ENCODE data around the gene ADAP1.

DNA sequence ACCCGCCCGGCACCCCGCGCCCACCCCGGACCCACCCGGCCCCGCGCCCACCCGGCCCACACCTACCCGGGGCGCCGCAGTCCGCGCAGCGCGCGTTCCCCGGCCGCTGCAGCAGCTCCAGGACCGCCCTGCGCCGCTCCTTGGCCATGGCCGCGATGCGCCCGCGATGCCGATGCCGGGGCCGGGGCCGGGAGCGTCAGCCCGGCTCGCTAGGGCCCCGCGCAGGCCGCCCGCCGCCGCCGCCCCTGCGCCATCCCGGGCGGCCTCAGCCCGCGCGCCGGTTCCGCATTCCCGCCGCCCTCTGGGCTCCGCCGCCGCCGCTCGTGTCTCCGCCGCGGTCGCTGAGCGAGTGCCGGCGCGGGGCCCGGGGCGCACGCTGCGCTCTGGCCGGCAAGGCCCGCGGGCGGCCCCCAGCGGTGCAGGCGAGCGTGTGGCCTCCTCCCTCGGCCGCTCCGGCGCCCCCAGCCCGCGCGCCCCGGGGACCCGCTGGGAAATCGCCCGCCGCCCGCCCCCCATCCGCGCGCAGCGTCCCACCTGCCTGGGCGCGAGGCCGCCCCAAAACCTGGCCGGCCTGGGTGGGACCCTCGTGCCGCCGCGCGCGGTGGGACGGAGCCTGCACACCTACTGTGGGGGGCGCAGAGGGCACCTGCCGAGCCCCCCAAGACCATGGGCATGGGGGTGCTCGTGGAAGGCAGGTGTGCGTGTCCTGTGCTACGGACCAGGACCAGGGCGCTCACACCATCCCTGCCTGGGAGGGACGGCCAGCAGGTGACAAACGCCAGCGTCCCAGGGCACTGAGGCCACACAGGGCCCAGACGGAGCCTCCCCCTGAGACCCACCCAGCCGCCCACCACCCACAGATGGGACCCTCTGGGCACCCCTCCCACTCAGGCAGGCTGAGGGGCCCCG, at the start of gene ADAP1:
- TF ChIP-seq, protein P1, sequence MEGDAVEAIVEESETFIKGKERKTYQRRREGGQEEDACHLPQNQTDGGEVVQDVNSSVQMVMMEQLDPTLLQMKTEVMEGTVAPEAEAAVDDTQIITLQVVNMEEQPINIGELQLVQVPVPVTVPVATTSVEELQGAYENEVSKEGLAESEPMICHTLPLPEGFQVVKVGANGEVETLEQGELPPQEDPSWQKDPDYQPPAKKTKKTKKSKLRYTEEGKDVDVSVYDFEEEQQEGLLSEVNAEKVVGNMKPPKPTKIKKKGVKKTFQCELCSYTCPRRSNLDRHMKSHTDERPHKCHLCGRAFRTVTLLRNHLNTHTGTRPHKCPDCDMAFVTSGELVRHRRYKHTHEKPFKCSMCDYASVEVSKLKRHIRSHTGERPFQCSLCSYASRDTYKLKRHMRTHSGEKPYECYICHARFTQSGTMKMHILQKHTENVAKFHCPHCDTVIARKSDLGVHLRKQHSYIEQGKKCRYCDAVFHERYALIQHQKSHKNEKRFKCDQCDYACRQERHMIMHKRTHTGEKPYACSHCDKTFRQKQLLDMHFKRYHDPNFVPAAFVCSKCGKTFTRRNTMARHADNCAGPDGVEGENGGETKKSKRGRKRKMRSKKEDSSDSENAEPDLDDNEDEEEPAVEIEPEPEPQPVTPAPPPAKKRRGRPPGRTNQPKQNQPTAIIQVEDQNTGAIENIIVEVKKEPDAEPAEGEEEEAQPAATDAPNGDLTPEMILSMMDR (IDR thresholded peaks at IDR 0.05) = peak in 2 of 4 experiments; percentile 43 to 46
- TF ChIP-seq POLR2AphosphoS5 (IDR thresholded peaks at IDR 0.05) = no peak

All from gastroesophageal sphincter (tissue), 3 donors.